Spleen (tissue), 11 donors: ENCODE data around the gene FAM78B. TPM values are rescaled to one million over a fixed set of nuclear protein-coding genes. Genes with fewer than 3 reads are reported as not detected.

Experiments used
- DNase-seq: peaks from one replicate; pipeline ENCODE4 v3.0.0-alpha.2; 2020
- H3K27ac ChIP-seq, 8 donors: fragments of 200-600 bp; sonication (generic) in 7 of 8; 1 replicate in 4 of 8; 2 replicates in 4 of 8; pipeline versions ENCODE4 v1.5.0 to v1.8.0; 2016 to 2021; ENCODE audit warnings: inconsistent platforms in 4 of 8, mild to moderate bottlenecking in 4 of 8, moderate library complexity in 1 of 8
- H3K27me3 ChIP-seq, 7 donors: fragments of 200-600 bp; sonication (generic) in 6 of 7; replicated peaks in 1 of 7; 1 replicate in 4 of 7; 2 replicates in 3 of 7; pipeline versions ENCODE4 v1.5.0 to v1.8.0; 2016 to 2021; ENCODE audit warnings: inconsistent platforms in 3 of 7, mild to moderate bottlenecking in 1 of 7
- H3K36me3 ChIP-seq, 6 donors: fragments of 200-600 bp; sonication (generic) in 5 of 6; 1 replicate in 4 of 6; 2 replicates in 2 of 6; pipeline versions ENCODE4 v1.5.0 to v1.8.0; 2016 to 2021; ENCODE audit warnings: inconsistent platforms in 2 of 6
- H3K4me1 ChIP-seq, 6 donors: fragments of 200-600 bp; sonication (generic) in 5 of 6; 1 replicate in 3 of 6; 2 replicates in 3 of 6; pipeline versions ENCODE4 v1.5.0 to v1.8.0; 2016 to 2021; ENCODE audit warnings: inconsistent platforms in 3 of 6
- H3K4me3 ChIP-seq, 8 donors: fragments of 200-600 bp; sonication (generic) in 7 of 8; 1 replicate in 4 of 8; 2 replicates in 4 of 8; pipeline versions ENCODE4 v1.5.0 to v1.8.0; 2016 to 2021; ENCODE audit warnings: inconsistent platforms in 4 of 8, mild to moderate bottlenecking in 4 of 8, moderate library complexity in 2 of 8
- H3K9me3 ChIP-seq, 8 donors: fragments of 200-600 bp; sonication (generic) in 7 of 8; 1 replicate in 4 of 8; 2 replicates in 4 of 8; pipeline versions ENCODE4 v1.5.0 to v1.8.0; 2016 to 2021; ENCODE audit warnings: inconsistent platforms in 4 of 8
- POLR2A ChIP-seq, 3 donors: fragments of 450-650 bp; IDR thresholded peaks; one replicate each; pipeline ENCODE4 v1.5.1; 2017; ENCODE audit warnings: antibody characterized with exemption in 3 of 3, mild to moderate bottlenecking in 1 of 3
- POLR2AphosphoS5 ChIP-seq, 3 donors: sonication (generic); formaldehyde crosslinking; IDR thresholded peaks; one replicate each; pipeline ENCODE4 v1.5.1; 2017; ENCODE audit warnings: antibody characterized with exemption in 3 of 3
- WGBS, 5 donors: extraction: QIAGEN DNeasy Blood & Tissue Kit in 3 of 5; methylation state at CpG; one replicate each; pipeline versions ENCODE4 v1.1.5 to v1.1.7; 2013 to 2018; 5-methylcytosine and 5-hydroxymethylcytosine counted together
- intact Hi-C: fragments of 100-400 bp; cut with DNase I; formaldehyde crosslinking; loops from one replicate; pipeline ENCODE4 v1.15.0; 2023; ENCODE audit warnings: low total_unique reads
- polyA plus RNA-seq, 3 donors: library from polyadenylated mRNA; stranded (reverse); fragments of 200-250 nt; gene quantifications; one replicate each; pipeline ENCODE4 v1.2.1, GENCODE V29; 2013
- total RNA-seq, 7 donors: library from RNA; depleted of rRNA in 3 of 7; stranded (reverse); fragments of >200 nt in 3 of 7; fragmentation: NEBNext Ultra II Directional in 4 of 7; extraction: Animal tissue kit (Norgen Biotek cat#: 25700) in 4 of 7; gene quantifications; one replicate each; pipeline versions ENCODE4 v1.1.0 to v1.2.1, GENCODE V29; 2016 to 2021
- TF ChIP-seq, protein P1 (sequence below), 11 experiments: fragments of 200-600 bp in 7 of 11; fragments of 450-650 bp in 4 of 11; sonication (generic) in 4 of 11; IDR thresholded peaks in 8 of 11; conservative IDR thresholded peaks in 3 of 11; 1 replicate in 7 of 11; 2 replicates in 4 of 11; pipeline versions ENCODE4 v1.4.0 to v1.8.0; 2016 to 2021; ENCODE audit warnings: antibody characterized with exemption in 11 of 11, inconsistent platforms in 4 of 11, mild to moderate bottlenecking in 1 of 11
- donor health status: healthy with polysubstance abuse.
- donor health status: DM: no; HTN: no; CAD: no; lungs with moderate emphysema.
- donor health status: DM: no; HTN: no; CAD: no.
- donor health status: Bipolar disorder and iron deficiency.
- donor health status: healthy.
- donor health status: DM: no; HTN: no; CAD: no.
- donor health status: DM: yes; HTN: yes; CAD: no.

Gene FAM78B
- total and polyA plus RNA-seq, 10 donors, result 0.41 to 3.0 (median 1.3) TPM

DNA sequence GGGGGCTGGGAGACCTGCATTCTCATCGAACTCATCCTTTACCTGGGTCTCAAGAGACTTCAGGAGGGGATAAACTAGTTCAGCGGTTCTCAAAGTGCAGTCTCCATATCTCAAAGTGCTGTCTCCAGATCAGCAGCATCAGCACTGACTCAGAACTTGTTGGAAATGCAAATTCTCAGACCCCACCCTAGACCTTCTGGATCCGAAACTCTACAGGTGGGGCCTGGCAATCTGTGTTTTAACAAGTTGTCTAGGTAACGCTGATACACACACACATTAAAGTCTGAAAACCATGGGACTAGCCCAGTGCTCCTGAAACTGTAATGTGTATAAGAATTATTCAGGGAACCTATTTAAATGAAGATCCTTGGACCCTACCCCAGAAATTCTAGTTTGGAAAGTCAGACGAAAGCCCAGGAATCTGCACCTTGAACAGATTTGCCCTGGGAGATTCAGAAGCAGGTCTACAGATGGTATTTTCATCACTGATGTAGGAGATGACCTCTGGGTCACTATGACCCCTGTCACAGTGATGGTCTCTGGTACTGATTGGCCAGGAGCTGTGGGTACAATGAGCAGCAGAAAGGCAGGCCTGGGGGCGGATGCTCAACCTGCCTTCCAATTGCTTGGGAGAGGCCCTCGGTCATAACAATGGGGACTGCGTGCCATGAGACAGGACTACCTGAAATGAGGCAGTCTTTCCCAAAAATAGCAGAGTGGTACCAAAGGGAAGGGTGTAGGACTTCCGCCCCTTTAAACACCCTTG, 127.2 kb downstream of the FAM78B start:
- no peak for TF ChIP-seq POLR2AphosphoS5 (IDR thresholded peaks at IDR 0.05)
- Histone ChIP-seq H3K4me1 (no peaks in the 10 kb centered on the region), H3K9me3 (no peaks in the 10 kb centered on the region), H3K27me3 (peaks cover 0 to 9% (median 0%) of the 10 kb centered on the region in 7 donors), H3K27ac (no peak overlapping the region), H3K4me3 (no peak overlapping the region), H3K36me3 (no peaks in the 10 kb centered on the region)
- WGBS, 5 donors, result 79 to 92% (median 87%) methylated on average over 9 of the region's 9 CpGs
- intact Hi-C loops, result no loop called here
- no peak for DNase-seq

DNA sequence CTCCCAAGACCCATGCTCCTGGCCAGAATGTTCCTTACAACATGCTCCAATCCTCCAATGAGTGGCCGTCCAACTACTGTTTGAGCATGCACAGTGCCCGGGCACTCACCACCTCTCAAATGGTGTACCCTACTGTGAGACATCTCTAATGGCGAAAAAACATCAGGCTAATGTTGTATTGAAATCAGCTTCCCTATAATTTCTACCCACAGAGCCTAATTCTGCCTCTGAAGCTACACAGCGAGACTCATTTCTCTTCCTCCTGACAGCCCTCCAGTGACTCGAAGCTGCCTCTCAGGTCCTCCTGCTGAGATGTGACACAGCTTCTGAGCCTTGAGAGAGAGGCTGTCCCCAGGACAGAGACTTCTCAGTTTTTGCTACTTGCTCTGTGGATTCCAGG, 130.7 kb downstream of the FAM78B start:
- Histone ChIP-seq H3K27me3 (no peaks in the 10 kb centered on the region), H3K4me3 (no peak overlapping the region), H3K9me3 (no peaks in the 10 kb centered on the region), H3K36me3 (no peaks in the 10 kb centered on the region), H3K4me1 (peaks cover 0 to 3% (median 0%) of the 10 kb centered on the region in 6 donors), H3K27ac (no peak overlapping the region)
- WGBS, 5 donors, result 74 to 90% (median 85%) methylated on average over 5 of the region's 5 CpGs
- no peak for DNase-seq
- intact Hi-C loops, result no loop called here
- no peak for TF ChIP-seq POLR2A (IDR thresholded peaks at IDR 0.05)
- TF ChIP-seq, protein P1, sequence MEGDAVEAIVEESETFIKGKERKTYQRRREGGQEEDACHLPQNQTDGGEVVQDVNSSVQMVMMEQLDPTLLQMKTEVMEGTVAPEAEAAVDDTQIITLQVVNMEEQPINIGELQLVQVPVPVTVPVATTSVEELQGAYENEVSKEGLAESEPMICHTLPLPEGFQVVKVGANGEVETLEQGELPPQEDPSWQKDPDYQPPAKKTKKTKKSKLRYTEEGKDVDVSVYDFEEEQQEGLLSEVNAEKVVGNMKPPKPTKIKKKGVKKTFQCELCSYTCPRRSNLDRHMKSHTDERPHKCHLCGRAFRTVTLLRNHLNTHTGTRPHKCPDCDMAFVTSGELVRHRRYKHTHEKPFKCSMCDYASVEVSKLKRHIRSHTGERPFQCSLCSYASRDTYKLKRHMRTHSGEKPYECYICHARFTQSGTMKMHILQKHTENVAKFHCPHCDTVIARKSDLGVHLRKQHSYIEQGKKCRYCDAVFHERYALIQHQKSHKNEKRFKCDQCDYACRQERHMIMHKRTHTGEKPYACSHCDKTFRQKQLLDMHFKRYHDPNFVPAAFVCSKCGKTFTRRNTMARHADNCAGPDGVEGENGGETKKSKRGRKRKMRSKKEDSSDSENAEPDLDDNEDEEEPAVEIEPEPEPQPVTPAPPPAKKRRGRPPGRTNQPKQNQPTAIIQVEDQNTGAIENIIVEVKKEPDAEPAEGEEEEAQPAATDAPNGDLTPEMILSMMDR (IDR thresholded peaks at IDR 0.05 in 8 of 11, conservative IDR thresholded peaks at IDR 0.05 in 3 of 11), result no peak
- TF ChIP-seq POLR2AphosphoS5 (IDR thresholded peaks at IDR 0.05), result no peak

DNA sequence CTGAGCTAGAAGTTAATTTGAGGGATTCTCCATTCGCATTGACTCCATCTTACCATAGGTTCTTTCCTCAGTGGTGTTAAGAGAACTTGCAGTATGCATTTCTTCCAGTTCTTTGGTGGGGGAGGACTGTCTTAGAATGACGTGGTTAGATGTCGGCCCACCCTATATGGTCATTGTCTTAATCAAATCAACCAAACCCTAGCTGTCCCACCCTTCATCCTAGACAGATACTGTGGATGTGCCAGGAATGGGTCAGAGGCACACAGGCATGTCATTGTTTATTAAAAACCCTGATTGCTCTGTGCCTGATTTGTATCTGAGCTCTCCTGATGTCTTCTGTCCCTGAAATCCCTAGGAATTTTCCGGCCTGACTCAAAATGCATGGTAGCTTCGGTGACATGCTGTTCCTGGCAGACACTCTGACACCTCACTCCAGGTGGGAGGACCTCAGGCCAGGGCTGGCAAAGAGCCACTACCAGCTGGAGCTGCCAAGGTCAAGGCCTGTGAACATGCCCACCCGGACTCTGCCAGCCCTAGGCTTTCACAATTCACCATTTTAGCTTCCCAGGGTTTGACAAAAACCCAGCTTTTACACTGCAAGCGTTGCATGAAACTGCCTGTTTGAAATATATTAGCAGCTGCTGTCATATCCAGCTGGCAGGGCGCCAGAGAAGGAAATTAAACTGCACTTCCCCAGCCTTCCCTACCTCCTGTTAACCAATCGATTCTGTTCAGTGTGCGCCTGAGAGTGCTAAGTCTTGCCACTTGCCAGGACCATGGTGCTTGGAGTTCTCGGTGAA, 134.0 kb downstream of the FAM78B start:
- intact Hi-C loops, result no loop called here
- WGBS, 5 donors, result 48 to 75% (median 69%) methylated on average over 11 of the region's 11 CpGs
- no peak for DNase-seq
- Histone ChIP-seq H3K36me3 (no peaks in the 10 kb centered on the region), H3K27me3 (no peaks in the 10 kb centered on the region), H3K9me3 (no peaks in the 10 kb centered on the region), H3K4me3 (no peak overlapping the region), H3K4me1 (peaks cover 0 to 3% (median 1%) of the 10 kb centered on the region in 6 donors), H3K27ac (no peak overlapping the region)
- TF ChIP-seq, protein P1 (IDR thresholded peaks at IDR 0.05 in 8 of 11, conservative IDR thresholded peaks at IDR 0.05 in 3 of 11), result no peak
- TF ChIP-seq POLR2A (IDR thresholded peaks at IDR 0.05) (no peak), POLR2AphosphoS5 (IDR thresholded peaks at IDR 0.05) (no peak)

DNA sequence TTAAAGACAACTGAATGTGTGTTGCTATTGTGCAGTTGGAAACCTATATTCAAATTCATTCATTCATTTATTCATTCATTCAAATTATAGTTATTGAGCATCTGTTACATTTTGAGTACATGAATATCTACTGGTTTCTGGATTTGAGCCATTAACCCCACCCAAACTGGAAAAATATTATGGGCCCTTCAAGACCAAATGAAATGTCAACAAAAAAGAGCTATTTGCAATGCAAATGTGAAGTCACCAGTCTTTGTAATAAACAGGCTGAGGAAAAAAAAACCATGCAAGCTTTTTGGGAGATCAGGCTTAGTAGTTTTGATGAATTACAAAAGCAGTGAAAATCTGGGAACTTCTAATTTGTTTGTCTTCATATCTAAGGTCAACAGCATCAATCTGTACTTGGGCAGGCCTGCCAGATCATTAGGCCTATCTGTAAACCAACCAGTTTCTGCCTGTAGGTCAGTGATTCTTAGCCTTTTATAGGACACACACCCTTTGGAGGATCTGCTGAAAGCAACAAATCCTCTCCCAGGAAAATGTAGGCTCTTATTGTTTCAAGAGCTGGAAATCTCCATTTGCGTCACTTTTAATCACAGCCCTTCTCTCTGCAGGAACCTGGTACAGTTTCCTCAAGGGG, 134.7 kb downstream of the FAM78B start:
- no peak overlapping the region for H3K4me3 ChIP-seq
- H3K4me1 ChIP-seq, result peaks cover 0 to 3% (median 1%) of the 10 kb centered on the region in 6 donors
- H3K27me3 ChIP-seq, result no peaks in the 10 kb centered on the region
- no peak overlapping the region for H3K27ac ChIP-seq
- H3K36me3 ChIP-seq, result no peaks in the 10 kb centered on the region
- 92 to 100% (median 94%) methylated on average over 1 of the region's 1 CpG for WGBS, 5 donors
- DNase-seq, result no peak
- TF ChIP-seq, protein P1 (IDR thresholded peaks at IDR 0.05 in 8 of 11, conservative IDR thresholded peaks at IDR 0.05 in 3 of 11), result no peak
- no peak for TF ChIP-seq POLR2AphosphoS5 (IDR thresholded peaks at IDR 0.05)
- no peak for TF ChIP-seq POLR2A (IDR thresholded peaks at IDR 0.05)
- intact Hi-C loops, result no loop called here
- H3K9me3 ChIP-seq, result no peaks in the 10 kb centered on the region
